ENCODE results near the gene CENPI. TPM values are rescaled to one million over a fixed set of nuclear protein-coding genes. Genes with fewer than 3 reads are reported as not detected.
A peak's percentile ranks its signal among the peaks of the same experiment; 100 is the strongest.

Gene CENPI
- total RNA-seq, 1 donor from 2014 or later, result 1.2 TPM

- Histone ChIP-seq H3K36me3 (no peaks in the 10 kb centered on the region), H3K4me3 (no peak overlapping the region), H3K27me3 (no peaks in the 10 kb centered on the region), H3K9me3 (no peaks in the 10 kb centered on the region), H3K27ac (no peak overlapping the region), H3K4me1 (no peaks in the 10 kb centered on the region)
- ATAC-seq (no peak), DNase-seq (no peak)
- intact Hi-C loops (cut with DNase I), result no loop called here
- no peak for TF ChIP-seq CTCF (IDR thresholded peaks at IDR 0.05)
Observed at GRCh38 chrX:101062176-101062575, 35.8 kb upstream of the CENPI start.

- no peak overlapping the region for H3K4me3 ChIP-seq
- DNase-seq (no peak), ATAC-seq (no peak)
- intact Hi-C loops (cut with DNase I), result no loop called here
- no peak overlapping the region for H3K27ac ChIP-seq
- no peaks in the 10 kb centered on the region for H3K4me1 ChIP-seq
- no peak for TF ChIP-seq CTCF (IDR thresholded peaks at IDR 0.05)
- H3K9me3 ChIP-seq, result no peaks in the 10 kb centered on the region
- no peaks in the 10 kb centered on the region for H3K36me3 ChIP-seq
- H3K27me3 ChIP-seq, result no peaks in the 10 kb centered on the region
Observed at GRCh38 chrX:101071582-101071981, 26.4 kb upstream of the CENPI start.

GRCh38 chrX:101078716-101079598 lies 19.0 kb upstream of the CENPI start, which contains the start of gene TMEM35A:
Gene TMEM35A (plus strand): TSS chrX:101078879. CDS start chrX:101079003, 124 bp downstream.
- DNase-seq (no peak), ATAC-seq (no peak)

GRCh38 chrX:101079736-101080270 lies 18.2 kb upstream of the CENPI start:
- Histone ChIP-seq H3K4me1 (no peaks in the 10 kb centered on the region), H3K36me3 (no peaks in the 10 kb centered on the region), H3K9me3 (no peaks in the 10 kb centered on the region), H3K27ac (no peak overlapping the region), H3K27me3 (no peaks in the 10 kb centered on the region), H3K4me3 (peak overlapping the region; percentile 37)
- TF ChIP-seq CTCF (IDR thresholded peaks at IDR 0.05), result no peak
- ATAC-seq (no peak), DNase-seq (no peak)
- intact Hi-C loops (cut with DNase I), result no loop called here

More at GRCh38 chrX:101078716-101079598, 19.0 kb upstream of the CENPI start, which contains the start of gene TMEM35A:
- H3K9me3 ChIP-seq, result no peaks in the 10 kb centered on the region
- intact Hi-C loops (cut with DNase I), result no loop called here
- no peak for TF ChIP-seq CTCF (IDR thresholded peaks at IDR 0.05)
- no peaks in the 10 kb centered on the region for H3K4me1 ChIP-seq
- no peak within 1 kb of the TSS for H3K27ac ChIP-seq
- no peaks in the 10 kb centered on the region for H3K27me3 ChIP-seq
- H3K36me3 ChIP-seq, result no peaks in the 10 kb centered on the region
- H3K4me3 ChIP-seq, result peak within 1 kb of the TSS; percentile 37

GRCh38 chrX:101080326-101081124 lies 17.5 kb upstream of the CENPI start:
- H3K27ac ChIP-seq, result no peak overlapping the region
- H3K9me3 ChIP-seq, result no peaks in the 10 kb centered on the region
- DNase-seq (no peak), ATAC-seq (no peak)
- TF ChIP-seq CTCF (IDR thresholded peaks at IDR 0.05), result no peak
- no peaks in the 10 kb centered on the region for H3K36me3 ChIP-seq
- no peaks in the 10 kb centered on the region for H3K4me1 ChIP-seq
- no peak overlapping the region for H3K4me3 ChIP-seq
- H3K27me3 ChIP-seq, result no peaks in the 10 kb centered on the region
- intact Hi-C loops (cut with DNase I), result no loop called here

Measured in upper lobe of right lung (tissue), 1 donor.